Epithelial cell of umbilical artery (primary cell): ENCODE results near the gene ZNF587B. TPM values are rescaled to one million over a fixed set of nuclear protein-coding genes. Genes with fewer than 3 reads are reported as not detected.

ENCODE experiments used
- total RNA-seq: library from RNA; depleted of rRNA; stranded (reverse); fragments of >200 nt; gene quantifications from 2 replicates; pipeline ENCODE4 v1.2.3, GENCODE V29; 2014

ZNF587B gene
- 20.8 and 22.5 TPM in 2 replicates for total RNA-seq

DNA sequence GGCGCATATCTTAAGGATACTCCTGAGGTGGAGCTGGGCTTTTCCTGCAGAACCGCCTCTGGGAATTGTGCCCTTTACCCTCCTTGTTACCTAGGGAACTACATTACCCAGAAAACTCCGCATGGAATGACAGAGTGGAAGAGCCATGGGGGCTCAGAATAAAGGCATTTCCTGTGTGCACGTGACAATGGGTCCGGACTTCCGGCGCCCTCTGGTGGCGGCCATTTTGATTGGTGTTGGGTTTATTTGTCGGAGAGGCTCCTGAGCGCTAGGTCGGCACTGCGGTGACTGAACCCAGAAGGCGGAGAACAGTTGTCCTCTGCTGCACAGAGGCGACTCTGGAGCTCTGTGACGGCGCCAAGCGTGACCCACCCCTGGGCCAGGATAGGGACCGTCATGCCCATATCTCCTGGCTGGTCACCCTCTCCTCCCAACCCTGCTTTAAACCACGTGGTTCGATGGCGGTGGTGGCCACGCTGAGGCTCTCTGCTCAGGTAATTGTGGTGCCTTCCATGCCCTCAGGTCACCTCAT, at the start of gene ZNF587B:
TSS of gene ZNF587B (plus strand) at position 229 of the 532 bp plus-strand sequence. CDS start at position 459, 230 bp downstream.

GRCh38 chr19:57814505-57815246, 15.4 kb upstream of the ZNF587B start, which contains the start of gene ZNF552:
TSS of gene ZNF552 (minus strand) at chr19:57814913. CDS start at chr19:57814743, 170 bp downstream.

GRCh38 chr19:57849666-57850473, 19.8 kb downstream of the ZNF587B start, which contains the start of gene ZNF587:
TSS of gene ZNF587 (plus strand) at chr19:57849859. CDS start at chr19:57850039, 180 bp downstream.

GRCh38 chr19:57888560-57889231, 58.6 kb downstream of the ZNF587B start, which contains the start of gene ZNF814:
TSS of gene ZNF814 (minus strand) at chr19:57889037. CDS start at chr19:57888802, 235 bp downstream.

Other genes with a start within 250 kb of the ZNF587B start
- 1.6 and 2.9 TPM in 2 replicates for gene ZIK1, start 246.2 kb upstream of the ZNF587B start, total RNA-seq
- gene ZNF530, start 230.4 kb upstream of the ZNF587B start, total RNA-seq = 1.4 and 7.1 TPM in 2 replicates
- gene ZNF134, start 216.1 kb upstream of the ZNF587B start, total RNA-seq = 14.9 and 18.5 TPM in 2 replicates
- 5.8 and 9.3 TPM in 2 replicates for gene ZNF211, start 197.1 kb upstream of the ZNF587B start, total RNA-seq
- not detected in 2 replicates for gene ZSCAN4, start 161.4 kb upstream of the ZNF587B start, total RNA-seq
- gene ZNF551, start 148.3 kb upstream of the ZNF587B start, total RNA-seq = 7.4 and 9.4 TPM in 2 replicates
- gene ZNF154, start 121.1 kb upstream of the ZNF587B start, total RNA-seq = 0.32 and 1.5 TPM in 2 replicates
- 4.2 and 7.0 TPM in 2 replicates for gene ZNF671, start 102.7 kb upstream of the ZNF587B start, total RNA-seq
- 9.9 and 12.0 TPM in 2 replicates for gene ZNF776, start 83.5 kb upstream of the ZNF587B start, total RNA-seq
- 11.4 and 22.9 TPM in 2 replicates for gene ZNF586, start 60.6 kb upstream of the ZNF587B start, total RNA-seq
- gene ZNF552, start 15.4 kb upstream of the ZNF587B start, total RNA-seq = 6.5 and 10.5 TPM in 2 replicates
- 29.6 and 31.8 TPM in 2 replicates for gene ZNF587, start 19.6 kb downstream of the ZNF587B start, total RNA-seq
- gene ZNF814, start 58.7 kb downstream of the ZNF587B start, total RNA-seq = 2.9 and 4.6 TPM in 2 replicates
- gene ZNF417, start 86.3 kb downstream of the ZNF587B start, total RNA-seq = 10.7 and 17.8 TPM in 2 replicates
- 1.6 and 2.1 TPM in 2 replicates for gene ZNF418, start 105.1 kb downstream of the ZNF587B start, total RNA-seq
- 3.5 and 4.2 TPM in 2 replicates for gene ZNF256, start 117.4 kb downstream of the ZNF587B start, total RNA-seq
- not detected in 2 replicates for gene C19orf18, start 144.2 kb downstream of the ZNF587B start, total RNA-seq
- 8.4 and 9.4 TPM in 2 replicates for gene ZNF606, start 172.5 kb downstream of the ZNF587B start, total RNA-seq
- gene ZSCAN1, start 203.7 kb downstream of the ZNF587B start, total RNA-seq = not detected in 2 replicates
- 0.30 and 0.32 TPM in 2 replicates for gene ZNF135, start 229.0 kb downstream of the ZNF587B start, total RNA-seq